Transverse colon (tissue), 4 donors: Measurements from ENCODE around the gene PNMA6E. TPM values are rescaled to one million over a fixed set of nuclear protein-coding genes. Genes with fewer than 3 reads are reported as not detected.
"Not testable (repeated sequence)": the region's sequence is repeated elsewhere in the genome, so short reads cannot be mapped to it uniquely, and the experiment has no call there.

Experiments
- DNase-seq: peaks from one replicate; pipeline ENCODE4 v3.0.0-alpha.2; 2019
- H3K27ac ChIP-seq, 4 donors: fragments of 200-600 bp; sonication (generic); 2 replicates each; pipeline ENCODE4 v1.5.1; 2016 to 2018; ENCODE audit warnings: inconsistent platforms in 4 of 4
- H3K27me3 ChIP-seq: fragments of 200-600 bp; sonication (generic); 2 replicates; pipeline ENCODE4 v1.5.1; 2017; ENCODE audit warnings: inconsistent platforms
- H3K36me3 ChIP-seq, 4 donors: fragments of 200-600 bp; sonication (generic); 2 replicates each; pipeline ENCODE4 v1.5.1; 2017 to 2019; ENCODE audit warnings: inconsistent platforms in 4 of 4
- H3K4me1 ChIP-seq, 4 donors: fragments of 200-600 bp; sonication (generic); 2 replicates each; pipeline ENCODE4 v1.5.1; 2017 to 2020; ENCODE audit warnings: inconsistent platforms in 4 of 4
- H3K4me3 ChIP-seq, 4 donors: fragments of 200-600 bp; sonication (generic); 1 replicate in 1 of 4; 2 replicates in 3 of 4; pipeline versions ENCODE4 v1.5.1 to v1.6.1; 2017 to 2019; ENCODE audit warnings: inconsistent platforms in 4 of 4
- H3K9me3 ChIP-seq, 2 donors: fragments of 200-600 bp; sonication (generic); 2 replicates each; pipeline ENCODE4 v1.5.1; 2017 to 2019; ENCODE audit warnings: inconsistent platforms in 2 of 2
- CTCF ChIP-seq, 5 experiments: fragments of 200-600 bp in 3 of 5; fragments of 450-650 bp in 2 of 5; sonication (generic) in 3 of 5; IDR thresholded peaks; 1 replicate in 2 of 5; 2 replicates in 3 of 5; pipeline ENCODE4 v1.5.1; 2016 to 2017; ENCODE audit warnings: antibody characterized with exemption in 5 of 5, inconsistent platforms in 3 of 5, mild to moderate bottlenecking in 2 of 5, moderate library complexity in 1 of 5
- EP300 ChIP-seq: sonication (generic); formaldehyde crosslinking; IDR thresholded peaks from one replicate; pipeline ENCODE4 v1.6.1; 2017; ENCODE audit warnings: antibody characterized with exemption, low read depth
- POLR2A ChIP-seq: fragments of 450-650 bp; IDR thresholded peaks from one replicate; pipeline ENCODE4 v1.6.1; 2016; ENCODE audit warnings: antibody characterized with exemption, mild to moderate bottlenecking, moderate library complexity
- POLR2AphosphoS5 ChIP-seq, 3 donors: sonication (generic); formaldehyde crosslinking; IDR thresholded peaks; one replicate each; pipeline ENCODE4 v1.6.1; 2016; ENCODE audit warnings: antibody characterized with exemption in 3 of 3
- WGBS, 2 donors: methylation state at CpG; one replicate each; pipeline ENCODE4 v1.1.5; 2018; ENCODE audit warnings: low coverage in 1 of 2; 5-methylcytosine and 5-hydroxymethylcytosine counted together
- in situ Hi-C, 4 donors: fragments of 200-750 bp; cut with MboI; loops; one replicate each; pipeline versions ENCODE4 v1.15.0 to v1.15.1; 2017; ENCODE audit warnings: low sequenced_read_pairs in 3 of 4, low pct_ligation_motif_present in 1 of 4, low pct_unique_long_range_greater_than_20kb in 1 of 4
- intact Hi-C: fragments of 100-400 bp; cut with DNase I; formaldehyde crosslinking; loops from one replicate; pipeline ENCODE4 v1.15.1; 2023; ENCODE audit warnings: low total_unique reads
- total RNA-seq, 4 donors: library from RNA; depleted of rRNA; stranded (reverse); fragments of >200 nt; gene quantifications; one replicate each; pipeline ENCODE4 v1.1.0, GENCODE V29; 2016

The PNMA6E gene
- total RNA-seq, 4 donors from 2014 or later, result not detected

GRCh38 chrX:153395613-153396319, 5.4 kb downstream of the PNMA6E start:
- 93% methylated on average over 26 of the region's 26 CpGs; no CpG with 5 or more reads in 1 of the 2 donors for WGBS, 2 donors
- intact Hi-C loops, result no loop called here
- in situ Hi-C loops, result no loop called here
- Histone ChIP-seq H3K36me3 (no peaks in the 10 kb centered on the region), H3K4me3 (no peak overlapping the region), H3K9me3 (no peaks in the 10 kb centered on the region), H3K4me1 (no peaks in the 10 kb centered on the region), H3K27ac (no peak overlapping the region), H3K27me3 (no peaks in the 10 kb centered on the region)
- TF ChIP-seq POLR2AphosphoS5 (IDR thresholded peaks at IDR 0.05), result no peak
- TF ChIP-seq POLR2A, result no peak
- TF ChIP-seq CTCF (IDR thresholded peaks at IDR 0.05), result no peak
- no peak for TF ChIP-seq EP300
- no peak for DNase-seq

GRCh38 chrX:153394612-153395011, 6.5 kb downstream of the PNMA6E start:
- H3K27ac ChIP-seq, result no peak overlapping the region
- H3K9me3 ChIP-seq, result no peaks in the 10 kb centered on the region
- no peaks in the 10 kb centered on the region for H3K27me3 ChIP-seq
- no peaks in the 10 kb centered on the region for H3K4me1 ChIP-seq
- in situ Hi-C loops (no loop called here), intact Hi-C loops (no loop called here)
- DNase-seq, result no peak
- WGBS, 2 donors, result 76% methylated on average over 13 of the region's 13 CpGs; no CpG with 5 or more reads in 1 of the 2 donors
- H3K4me3 ChIP-seq, result no peak overlapping the region
- TF ChIP-seq CTCF (IDR thresholded peaks at IDR 0.05), result no peak
- no peak for TF ChIP-seq POLR2AphosphoS5 (IDR thresholded peaks at IDR 0.05)
- no peak for TF ChIP-seq EP300
- H3K36me3 ChIP-seq, result no peaks in the 10 kb centered on the region

- intact Hi-C loops (no loop called here), in situ Hi-C loops (no loop called here)
- WGBS, 2 donors, result 87% methylated on average over 16 of the region's 16 CpGs; no CpG with 5 or more reads in 1 of the 2 donors
- no peaks in the 10 kb centered on the region for H3K4me1 ChIP-seq
- no peak for DNase-seq
- H3K4me3 ChIP-seq, result no peak overlapping the region
- H3K27me3 ChIP-seq, result no peaks in the 10 kb centered on the region
- H3K9me3 ChIP-seq, result no peaks in the 10 kb centered on the region
- H3K36me3 ChIP-seq, result no peaks in the 10 kb centered on the region
- H3K27ac ChIP-seq, result no peak overlapping the region
- TF ChIP-seq POLR2AphosphoS5 (IDR thresholded peaks at IDR 0.05) (no peak), EP300 (no peak), CTCF (IDR thresholded peaks at IDR 0.05) (no peak), POLR2A (no peak)
Measured at GRCh38 chrX:153392642-153393321, 8.4 kb downstream of the PNMA6E start.

GRCh38 chrX:153389460-153389768, 11.7 kb downstream of the PNMA6E start:
- intact Hi-C loops, H3K4me1 ChIP-seq, H3K27me3 ChIP-seq, in situ Hi-C loops, H3K27ac ChIP-seq, H3K36me3 ChIP-seq, H3K9me3 ChIP-seq, DNase-seq, H3K4me3 ChIP-seq: not testable (repeated sequence)
- 81% methylated on average over 6 of the region's 6 CpGs; no CpG with 5 or more reads in 1 of the 2 donors for WGBS, 2 donors
